Spleen (tissue), 3 donors: ENCODE results near the gene ITIH3.

ENCODE experiments used
- POLR2A ChIP-seq, 3 donors: fragments of 450-650 bp; IDR thresholded peaks; one replicate each; pipeline ENCODE4 v1.5.1; 2017; ENCODE audit warnings: antibody characterized with exemption in 3 of 3, mild to moderate bottlenecking in 1 of 3
- POLR2AphosphoS5 ChIP-seq, 3 donors: sonication (generic); formaldehyde crosslinking; IDR thresholded peaks; one replicate each; pipeline ENCODE4 v1.5.1; 2017; ENCODE audit warnings: antibody characterized with exemption in 3 of 3

- TF ChIP-seq POLR2AphosphoS5 (IDR thresholded peaks at IDR 0.05) (no peak), POLR2A (IDR thresholded peaks at IDR 0.05) (no peak)
These were observed 16.4 kb upstream of the ITIH3 start for GRCh38 chr3:52777959-52778805.
